Stimulated activated CD4-positive, alpha-beta T cell treated with anti-CD3 and anti-CD28 coated beads, TNF-alpha, amount 100 ng/mL, for 4 hours (primary cell): Measurements from ENCODE around the gene ULK4.
"Not testable (repeated sequence)": the region's sequence is repeated elsewhere in the genome, so short reads cannot be mapped to it uniquely, and the experiment has no call there.

Experiments used
- DNase-seq, 3 experiments: peaks; one replicate each; pipeline ENCODE4 v3.0.0-alpha.2; 2020; ENCODE audit warnings: low read depth in 3 of 3

ULK4 gene

DNA sequence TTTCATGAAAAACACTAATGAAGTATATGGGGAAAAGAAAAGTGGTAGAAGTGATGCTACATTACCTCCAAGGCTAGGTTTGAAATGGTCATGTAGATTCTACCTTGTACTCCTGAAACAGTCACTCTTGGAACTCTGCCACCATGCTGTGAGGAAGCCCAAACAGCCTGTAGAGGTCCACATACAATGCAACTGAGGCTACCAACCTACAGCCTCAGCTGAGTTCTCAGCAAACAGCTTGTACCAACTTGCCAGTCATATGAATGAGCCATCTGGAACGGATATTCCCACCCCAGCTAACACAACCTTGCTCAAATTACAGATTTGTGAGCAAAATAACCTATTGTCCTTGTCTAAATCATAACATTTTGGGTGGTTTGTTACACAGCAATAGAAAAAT lies 193.5 kb downstream of the ULK4 start:
- DNase-seq, result no peak

DNA sequence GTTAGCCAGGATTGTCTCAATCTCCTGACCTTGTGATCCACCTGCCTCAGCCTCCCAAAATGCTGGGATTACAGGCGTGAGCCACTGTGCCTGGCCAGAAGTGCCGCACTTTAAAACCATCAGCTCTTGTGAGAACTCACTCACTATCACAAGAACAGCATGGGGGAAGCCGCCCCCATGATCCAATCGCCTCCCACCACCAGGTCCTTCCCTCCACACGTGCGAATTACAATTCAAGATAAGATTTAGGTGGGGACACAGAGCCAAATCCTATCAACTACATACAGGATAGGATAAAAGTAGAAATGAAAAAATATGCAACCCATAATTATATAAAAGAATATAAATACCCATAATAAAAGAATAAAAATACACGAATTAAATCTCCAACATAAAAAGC lies 199.0 kb downstream of the ULK4 start:
- not testable (repeated sequence) for DNase-seq

DNA sequence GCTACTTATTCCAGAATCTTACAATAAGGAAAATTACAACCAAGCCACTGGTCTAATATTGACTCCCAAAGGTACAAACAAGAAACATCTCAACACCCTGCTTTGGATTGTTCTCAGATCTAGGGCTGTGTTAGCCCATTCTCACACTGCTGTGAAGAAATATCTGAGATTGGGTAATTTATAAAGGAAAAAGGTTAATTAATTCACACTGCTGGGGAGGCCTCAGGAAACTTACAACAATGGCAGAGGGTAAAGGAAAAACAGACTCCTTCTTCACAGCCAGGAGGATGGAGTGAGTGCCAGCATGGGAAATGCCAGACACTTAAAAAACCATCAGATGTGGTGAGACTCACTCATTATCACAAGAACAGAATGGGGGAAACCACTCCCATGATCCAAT lies 208.3 kb downstream of the ULK4 start:
- DNase-seq, result no peak

DNA sequence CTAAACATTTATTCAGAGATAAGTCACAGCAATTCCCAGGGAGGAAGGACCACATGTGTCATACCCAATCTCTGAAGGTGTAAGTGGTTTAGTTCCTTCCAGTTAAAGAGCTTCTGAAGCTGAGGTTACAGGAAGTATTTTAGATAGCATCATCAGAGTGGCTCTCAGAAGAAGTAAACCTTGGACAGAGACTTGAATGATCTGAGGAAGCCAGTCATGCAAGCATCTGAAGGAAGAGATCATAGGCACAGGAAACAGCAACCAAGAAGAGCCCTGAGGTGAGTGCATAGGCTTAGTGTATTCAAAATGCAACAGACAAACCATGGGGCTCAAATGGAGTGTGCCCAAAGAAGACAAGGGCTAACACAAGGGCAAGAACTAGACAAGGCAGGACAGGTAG lies 210.3 kb downstream of the ULK4 start:
- DNase-seq, result no peak

DNA sequence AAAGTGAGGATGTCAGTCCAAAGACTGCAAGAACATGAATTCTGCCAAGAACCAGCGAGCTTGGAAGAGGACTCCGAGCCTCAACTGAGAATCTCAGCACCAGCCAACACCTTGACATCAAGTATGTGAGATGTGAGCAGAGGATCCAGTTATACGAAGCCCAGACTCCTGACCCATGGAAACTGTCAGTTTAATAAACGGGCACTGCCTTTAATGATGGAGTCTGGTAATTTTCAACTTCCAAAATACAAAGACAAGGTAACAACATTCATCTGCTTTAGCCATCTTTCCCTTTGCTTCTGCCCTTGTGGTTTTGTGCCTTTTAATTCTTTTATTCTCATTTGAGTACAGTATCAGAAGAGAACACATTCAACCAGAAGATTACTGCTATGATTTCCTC lies 211.9 kb downstream of the ULK4 start:
- no peak for DNase-seq

DNA sequence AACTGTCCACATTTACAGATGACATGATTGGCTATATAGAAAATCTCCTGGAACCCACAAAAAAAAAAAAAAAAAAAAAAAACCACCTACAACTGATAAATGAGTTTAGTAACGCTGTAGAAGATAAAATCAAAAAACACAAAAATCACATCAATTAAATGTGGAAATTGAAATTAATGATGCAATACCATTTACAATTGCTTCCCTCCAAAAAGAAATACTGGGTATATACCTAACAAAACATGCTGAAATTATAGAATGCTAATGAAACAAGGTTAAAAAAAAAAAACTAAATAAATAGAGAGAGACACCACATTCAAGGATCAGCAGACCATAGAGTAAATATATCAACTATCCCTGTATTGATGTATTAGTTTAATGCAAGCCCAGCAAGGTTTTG lies 215.7 kb downstream of the ULK4 start:
- DNase-seq, result no peak

DNA sequence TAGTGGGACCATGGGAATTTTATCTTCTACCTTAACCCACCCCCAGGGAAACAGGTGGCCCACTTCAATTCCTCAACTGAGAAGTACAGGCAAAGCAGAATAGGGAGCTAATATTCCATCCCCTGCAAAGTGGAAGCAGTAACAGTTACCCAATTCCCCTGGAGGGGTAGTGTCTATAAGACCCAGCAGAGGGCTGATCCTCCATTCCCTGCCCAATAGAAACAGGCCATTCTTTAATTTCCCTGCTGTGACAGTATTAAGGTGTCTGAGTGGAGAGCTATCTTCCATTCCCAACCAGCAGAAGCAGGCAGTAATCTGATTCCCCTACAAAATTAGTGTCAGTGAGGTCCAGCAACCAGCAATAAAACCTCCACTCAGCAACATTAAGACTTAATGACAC lies 219.8 kb downstream of the ULK4 start:
- DNase-seq, result no peak

DNA sequence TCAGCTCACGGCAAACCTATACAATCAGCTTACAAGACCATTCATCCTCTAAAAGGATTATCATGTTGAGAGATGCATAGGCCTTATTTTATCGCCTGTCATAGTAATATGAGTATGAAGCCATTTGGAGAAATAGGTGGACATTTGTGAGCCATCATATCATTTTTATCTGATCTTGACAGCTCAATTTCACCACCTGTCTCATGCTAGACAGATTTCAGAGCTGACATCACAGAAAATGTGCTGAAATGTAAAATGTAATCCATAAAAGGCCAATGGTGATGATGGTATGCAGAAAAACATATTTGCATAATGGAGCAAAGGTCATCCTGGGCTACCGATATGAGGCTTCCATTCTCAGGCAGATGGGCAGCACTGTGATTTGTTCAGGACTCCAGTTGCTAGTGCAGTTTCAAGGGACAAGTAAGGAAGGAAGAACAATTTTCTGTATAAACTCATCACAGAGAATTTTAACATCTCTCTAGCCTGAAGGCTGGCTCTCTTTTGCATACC lies 221.5 kb downstream of the ULK4 start:
- no peak for DNase-seq

DNA sequence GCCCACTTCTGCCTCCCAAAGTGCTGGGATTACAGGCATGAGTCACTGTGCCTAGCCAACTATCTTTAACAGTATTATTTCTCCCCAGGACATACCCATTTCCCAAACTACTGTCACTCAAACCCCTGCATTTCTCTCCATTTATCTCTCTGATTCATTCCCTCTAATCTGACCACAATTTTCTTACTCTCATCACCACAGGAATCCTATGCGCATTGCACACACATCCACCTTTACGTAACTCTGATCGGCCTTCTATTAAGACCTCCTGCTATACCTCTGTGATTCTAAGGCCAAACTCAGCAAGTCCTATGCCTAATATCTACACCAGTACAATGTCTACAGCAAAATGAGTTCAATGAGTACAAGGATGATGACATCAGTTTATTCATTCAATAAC lies 235.0 kb downstream of the ULK4 start:
- no peak for DNase-seq

DNA sequence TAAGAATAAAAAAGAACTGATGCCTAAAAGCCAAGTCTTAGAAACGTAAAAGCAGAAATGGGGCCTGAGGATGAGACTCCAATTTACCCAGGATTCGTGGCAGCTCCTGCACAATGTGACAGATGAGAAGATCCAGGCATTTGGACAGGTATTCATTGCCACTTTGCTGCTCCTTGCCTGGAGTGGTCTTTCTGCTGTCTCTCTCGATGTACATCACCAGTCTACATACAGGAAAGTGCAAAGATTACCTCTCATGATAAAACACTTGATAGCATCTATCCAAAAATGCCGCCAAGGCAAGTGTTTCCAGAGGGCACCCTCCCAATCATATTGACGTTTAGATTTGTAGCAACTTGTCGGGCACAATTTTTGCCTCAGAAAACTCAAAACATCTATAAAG lies 244.3 kb downstream of the ULK4 start:
- no peak for DNase-seq

DNA sequence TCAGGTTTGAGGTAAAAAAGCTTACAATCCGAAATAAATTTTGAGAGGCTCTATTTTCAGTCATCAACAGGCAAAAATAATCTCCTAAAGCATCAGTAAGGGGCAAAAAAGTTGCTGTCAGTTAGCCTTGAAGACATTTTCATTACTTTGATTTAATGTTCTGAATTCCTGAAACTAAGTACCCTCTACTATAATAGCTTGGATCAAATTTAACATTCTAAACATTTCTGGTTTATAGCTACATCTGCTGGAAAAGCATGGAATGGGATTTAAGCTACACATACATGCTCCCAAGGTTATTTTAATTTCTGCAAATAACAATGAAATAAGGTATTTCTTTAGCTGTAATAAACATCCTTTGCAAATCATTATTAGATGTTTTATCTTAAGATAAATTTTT lies 245.4 kb downstream of the ULK4 start:
- no peak for DNase-seq

DNA sequence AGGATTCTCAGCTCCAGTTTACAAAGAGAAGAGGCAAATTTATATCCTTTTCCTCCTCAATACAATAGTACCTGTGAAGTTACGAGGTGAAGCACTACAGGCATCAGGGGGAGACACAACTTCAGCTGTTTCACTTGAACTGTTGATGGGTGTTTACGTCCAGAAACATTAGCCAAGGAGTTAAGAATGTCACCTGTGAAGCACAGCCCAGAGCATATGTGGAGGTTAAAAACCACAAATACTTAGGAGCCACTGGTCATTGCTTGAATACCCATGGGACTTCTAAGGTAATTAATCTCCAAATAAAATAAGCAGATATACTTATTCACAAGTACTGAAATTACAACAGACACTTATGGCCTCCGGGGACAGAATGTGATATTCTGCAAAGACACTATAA lies 246.5 kb downstream of the ULK4 start:
- DNase-seq, result no peak

DNA sequence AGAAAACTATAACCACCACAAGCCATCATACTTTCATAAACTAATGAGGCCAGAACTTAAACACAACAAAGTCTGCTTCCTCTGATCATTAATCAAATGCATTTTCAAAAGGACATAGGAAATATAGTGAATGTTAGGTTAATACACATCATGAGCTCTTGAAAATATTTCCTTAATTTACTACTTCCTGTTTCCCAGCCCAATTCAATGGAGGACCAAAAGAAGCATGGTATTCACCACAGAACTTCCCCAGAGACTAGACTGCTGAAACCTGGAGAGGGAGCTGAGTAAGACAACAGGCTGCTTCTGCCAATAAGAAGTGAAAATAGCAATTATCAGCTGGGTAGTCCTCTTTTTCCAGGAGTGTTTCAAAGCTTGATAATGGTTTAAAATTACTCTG lies 250.3 kb downstream of the ULK4 start:
- DNase-seq, result no peak

DNA sequence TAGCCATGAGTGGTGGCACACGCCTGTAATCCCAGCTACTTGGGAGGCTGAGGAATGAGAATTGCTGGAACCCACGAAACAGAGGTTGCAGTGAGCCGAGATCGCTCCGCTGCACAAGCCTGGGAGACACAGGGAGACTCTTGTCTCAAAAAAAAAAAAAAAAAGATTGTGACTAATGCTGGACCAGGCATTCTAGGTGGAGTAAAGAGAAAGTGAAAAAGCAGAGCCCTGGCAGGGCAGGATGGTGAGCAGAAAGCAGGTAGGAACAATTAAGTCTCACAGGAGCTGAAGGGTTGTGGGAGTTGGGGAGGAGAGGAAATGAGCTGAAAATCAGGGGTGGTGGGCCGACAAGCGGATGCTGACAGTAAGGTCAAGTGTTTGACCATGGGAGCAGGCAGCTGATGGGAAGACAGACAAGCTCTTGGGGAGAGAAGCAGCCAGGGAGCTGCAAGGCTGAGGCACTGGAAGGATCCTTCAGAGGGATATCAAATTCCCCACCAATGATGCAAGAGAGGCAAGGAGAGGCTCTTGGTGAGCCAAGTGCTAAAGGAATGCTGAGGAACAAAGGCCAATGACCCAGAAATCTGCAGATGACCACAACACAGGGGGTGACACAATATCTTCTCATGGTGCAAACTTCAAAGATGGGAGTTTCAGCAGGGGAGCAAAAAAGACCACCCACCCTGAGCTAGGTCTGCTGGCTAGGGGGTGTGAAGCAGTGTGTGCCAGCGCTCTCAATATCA lies 251.1 kb downstream of the ULK4 start:
- no peak for DNase-seq

DNA sequence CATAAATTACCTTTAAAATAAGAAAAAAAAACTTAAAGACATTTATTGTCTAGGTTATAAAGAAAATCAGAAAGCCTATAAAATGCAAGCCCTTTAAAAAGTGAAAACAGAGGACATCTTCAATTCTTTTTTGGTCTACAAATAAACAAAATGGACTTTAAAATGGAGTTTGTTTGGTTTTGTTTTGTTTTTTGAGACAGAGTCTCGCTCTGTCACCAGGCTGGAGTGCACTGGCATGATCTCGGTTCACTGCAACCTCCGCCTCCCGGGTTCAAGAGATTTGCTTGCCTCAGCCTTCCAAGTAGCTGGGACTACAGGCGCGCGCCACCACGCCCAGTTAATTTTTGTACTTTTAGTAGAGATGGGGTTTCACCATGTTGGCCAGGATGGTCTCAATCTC lies 252.7 kb downstream of the ULK4 start:
- not testable (repeated sequence) for DNase-seq

DNA sequence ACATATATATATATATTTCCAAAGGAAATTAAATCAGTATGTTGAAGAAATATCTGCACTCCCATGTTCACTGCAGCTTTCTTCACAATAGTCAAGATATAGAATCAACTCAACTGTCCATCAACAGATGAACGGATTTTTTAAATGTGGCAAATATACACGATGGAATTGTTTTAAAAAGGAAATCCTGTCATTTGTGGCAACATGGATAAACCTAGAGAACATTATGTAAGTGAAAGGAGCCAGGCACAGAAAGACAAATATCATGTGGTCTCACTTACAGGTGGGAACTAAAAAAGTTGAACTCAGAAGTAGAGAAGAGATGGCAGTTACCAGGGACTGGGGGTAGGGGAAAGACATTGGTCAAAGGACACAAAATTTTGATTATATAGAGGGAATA lies 253.7 kb downstream of the ULK4 start:
- DNase-seq, result no peak

DNA sequence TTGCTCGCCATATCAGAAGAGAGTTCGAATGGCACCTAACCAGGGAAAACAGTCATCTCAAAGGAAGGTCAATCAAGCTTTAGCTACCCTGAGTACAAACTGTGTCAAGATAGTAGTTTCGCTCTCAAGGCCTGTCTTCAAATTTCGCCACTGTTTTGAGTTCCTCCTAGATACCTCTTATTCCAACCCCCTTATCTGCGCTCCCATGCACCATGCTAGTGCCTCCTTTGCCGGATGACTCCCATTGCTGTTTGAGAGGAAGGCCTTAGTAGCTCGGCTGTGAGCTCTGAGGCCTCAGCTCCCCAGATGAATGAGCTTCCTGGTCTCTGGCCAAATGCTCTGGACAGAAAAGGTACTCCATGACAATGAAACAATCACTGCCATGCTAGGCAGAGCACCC lies 256.0 kb downstream of the ULK4 start:
- no peak for DNase-seq

DNA sequence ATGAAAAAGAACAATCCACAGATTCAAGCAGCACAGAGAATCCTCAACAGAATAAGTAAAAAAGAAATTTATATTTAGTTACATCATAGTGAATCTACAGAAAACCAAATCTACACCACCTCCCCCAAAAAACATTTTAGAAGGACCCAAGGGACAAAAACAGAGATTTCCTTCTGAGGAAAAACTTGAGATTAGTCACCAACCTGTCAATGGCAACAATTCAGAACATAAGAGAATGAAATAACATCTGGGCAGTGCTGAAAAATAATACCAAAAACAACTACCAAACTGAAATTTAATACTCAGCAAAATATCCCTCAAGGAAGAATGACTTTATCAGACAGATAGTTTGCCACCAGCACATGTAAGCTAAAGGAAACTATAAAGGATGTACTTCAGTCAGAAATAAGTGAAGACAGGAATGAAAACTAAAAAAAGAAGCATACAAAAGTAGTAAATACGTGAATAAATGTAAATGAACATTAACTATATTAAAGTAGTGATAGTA lies 260.7 kb downstream of the ULK4 start:
- no peak for DNase-seq

DNA sequence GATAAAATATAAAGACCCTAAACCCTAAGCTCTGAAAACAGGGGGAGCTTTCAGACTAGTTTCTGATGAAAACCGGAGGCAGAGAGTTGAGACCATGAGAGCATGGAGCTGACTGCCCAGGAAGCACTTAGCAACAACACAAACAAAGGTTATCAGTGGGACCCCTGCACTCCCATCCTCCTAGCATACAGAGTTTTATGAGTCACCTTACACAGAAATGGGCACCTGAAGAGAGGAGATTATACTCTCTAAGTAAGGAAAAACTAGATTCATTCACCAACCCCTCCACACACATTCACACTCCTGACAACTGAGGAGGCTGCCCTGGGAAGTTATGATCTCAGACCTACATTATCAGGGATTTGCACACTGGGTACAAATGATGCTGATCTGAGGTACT lies 261.7 kb downstream of the ULK4 start:
- no peak for DNase-seq

DNA sequence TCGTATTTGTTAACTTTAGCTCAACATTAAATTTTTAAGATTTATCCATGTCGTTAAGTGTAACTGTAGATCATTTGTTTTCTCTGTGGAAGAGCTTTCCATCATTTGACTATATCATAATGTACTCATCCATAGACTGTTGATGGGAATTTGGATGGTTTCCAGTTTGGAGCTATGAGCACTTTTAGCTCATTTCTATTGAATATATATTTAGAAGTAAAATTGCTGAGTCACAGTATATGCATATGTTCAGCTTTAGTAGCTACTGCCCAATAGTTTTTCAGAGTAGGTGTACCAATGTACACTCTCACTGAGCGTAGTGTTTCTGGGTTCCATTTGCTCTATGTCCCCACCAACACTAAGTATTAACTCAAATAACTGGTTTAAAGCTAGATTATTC lies 263.0 kb downstream of the ULK4 start:
- DNase-seq, result no peak

DNA sequence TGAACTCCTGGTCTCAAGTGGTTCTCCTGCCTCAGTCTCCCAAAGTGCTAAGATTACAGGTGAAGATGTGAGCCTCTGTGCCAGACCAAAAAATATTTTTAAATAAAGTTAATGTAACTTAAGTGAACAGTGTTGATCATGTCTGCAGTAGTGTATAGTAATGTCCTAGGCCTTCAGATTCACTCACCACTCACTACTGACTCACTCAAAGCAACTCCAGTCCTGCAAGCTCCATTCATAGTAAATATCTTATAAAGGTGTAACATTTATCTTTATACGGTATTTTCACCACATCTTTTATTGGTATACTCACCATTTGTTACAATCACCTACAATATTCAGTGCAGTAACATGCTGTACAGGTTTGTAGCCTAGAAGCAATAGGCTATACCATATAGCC lies 264.2 kb downstream of the ULK4 start:
- DNase-seq, result no peak

DNA sequence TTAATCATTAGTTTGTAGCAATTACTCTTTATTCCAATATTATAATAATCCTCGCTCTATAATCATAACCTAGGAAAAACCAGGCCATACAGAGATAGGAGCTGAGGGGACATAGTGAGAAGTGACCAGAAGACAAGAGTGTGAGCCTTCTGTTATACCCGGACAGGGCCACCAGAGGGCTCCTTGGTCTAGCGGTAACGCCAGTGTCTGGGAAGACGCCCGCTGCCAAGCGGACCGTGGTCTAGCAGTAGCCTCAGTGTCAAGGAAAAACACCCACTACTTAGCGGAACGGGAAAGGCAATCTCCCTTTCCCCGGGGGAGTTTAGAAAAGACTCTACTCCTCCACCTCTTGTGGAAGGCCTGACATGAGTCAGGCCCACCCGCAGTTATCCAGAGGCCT lies 266.1 kb downstream of the ULK4 start:
- not testable (repeated sequence) for DNase-seq

DNA sequence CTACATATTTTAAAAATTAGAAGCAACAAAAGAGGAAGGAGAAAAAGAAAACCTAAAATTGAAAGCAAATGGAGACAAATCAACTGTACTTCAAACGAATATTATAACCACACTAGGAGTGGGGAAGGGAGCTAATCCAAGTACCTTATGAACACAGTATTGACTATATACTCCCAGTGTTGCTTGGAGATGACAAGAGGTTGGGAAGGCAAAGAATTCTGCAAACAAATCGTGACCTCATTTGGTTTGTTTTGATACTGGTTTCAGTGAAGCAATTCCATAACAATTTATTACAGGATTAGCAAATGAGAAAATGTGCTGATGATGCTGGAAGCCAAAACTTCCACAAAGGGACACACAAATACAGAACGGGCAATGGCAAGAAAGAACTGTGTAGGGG lies 268.1 kb downstream of the ULK4 start:
- DNase-seq, result no peak
